GOT3 (cell line): ENCODE measurements around the gene UTF1.
"Not testable (repeated sequence)": the region's sequence is repeated elsewhere in the genome, so short reads cannot be mapped to it uniquely, and the experiment has no call there.

ENCODE experiments used
- DNase-seq: peaks from one replicate; lab custom pipeline; 2025; ENCODE audit warnings: mixed read lengths; lab: John Stamatoyannopoulos, UW

The UTF1 gene

GRCh38 chr10:133209641-133210040 is 20.4 kb upstream of the UTF1 start:
- DNase-seq, result no peak

GRCh38 chr10:133210398-133211140 is 19.4 kb upstream of the UTF1 start:
- DNase-seq, result no peak

- DNase-seq, result no peak
Observed at GRCh38 chr10:133211141-133211830, 18.7 kb upstream of the UTF1 start.

- no peak for DNase-seq
Observed at GRCh38 chr10:133211959-133212852, 17.8 kb upstream of the UTF1 start.

GRCh38 chr10:133212853-133213494 is 17.0 kb upstream of the UTF1 start:
- no peak for DNase-seq

GRCh38 chr10:133213641-133214467 is 16.2 kb upstream of the UTF1 start:
- no peak for DNase-seq

- no peak for DNase-seq
Observed at GRCh38 chr10:133214468-133215410, 15.3 kb upstream of the UTF1 start.

- DNase-seq, result no peak
Observed at GRCh38 chr10:133215586-133215985, 14.4 kb upstream of the UTF1 start.

- no peak for DNase-seq
Observed at GRCh38 chr10:133216776-133217175, 13.2 kb upstream of the UTF1 start.

- no peak for DNase-seq
Observed at GRCh38 chr10:133217800-133218589, 12.0 kb upstream of the UTF1 start.

- DNase-seq, result no peak
Observed at GRCh38 chr10:133218891-133219290, 11.1 kb upstream of the UTF1 start.

GRCh38 chr10:133219782-133220181 is 10.2 kb upstream of the UTF1 start:
- no peak for DNase-seq

- no peak for DNase-seq
Observed at GRCh38 chr10:133221331-133221730, 8.7 kb upstream of the UTF1 start.

GRCh38 chr10:133221756-133222155 is 8.3 kb upstream of the UTF1 start:
- not testable (repeated sequence) for DNase-seq

- DNase-seq, result no peak
Observed at GRCh38 chr10:133224076-133224475, 5.9 kb upstream of the UTF1 start.

- DNase-seq, result no peak
Observed at GRCh38 chr10:133224756-133225372, 5.2 kb upstream of the UTF1 start.

GRCh38 chr10:133225707-133226191 is 4.3 kb upstream of the UTF1 start:
- no peak for DNase-seq

- no peak for DNase-seq
Observed at GRCh38 chr10:133226251-133226808, 3.7 kb upstream of the UTF1 start.
